Motor neuron (in vitro differentiated cells): Measurements from ENCODE around the gene WDR1. TPM values are rescaled to one million over a fixed set of nuclear protein-coding genes. Genes with fewer than 3 reads are reported as not detected.

Experiments used
- ATAC-seq, 8 experiments: fragments of 200-7000 bp; cut with Tn5 transposase; replicated peaks in 6 of 8; 2 replicates each; pipeline ENCODE4 v1.8.0; 2021; ENCODE audit warnings: mild to moderate bottlenecking in 8 of 8, moderate library complexity in 8 of 8
- H3K27ac ChIP-seq, 2 donors: fragments of 250-450 bp; sonication (Bioruptor Pico); 2 replicates each; pipeline ENCODE4 v1.9.0; 2021; ENCODE audit warnings: antibody characterized with exemption in 2 of 2, mild to moderate bottlenecking in 2 of 2, moderate library complexity in 1 of 2
- H3K4me1 ChIP-seq, 2 donors: fragments of 250-450 bp; sonication (Bioruptor Pico); replicated peaks in 1 of 2; 2 replicates each; pipeline ENCODE4 v1.6.1; 2021; ENCODE audit warnings: antibody characterized with exemption in 2 of 2, mild to moderate bottlenecking in 2 of 2, moderate library complexity in 1 of 2
- H3K4me3 ChIP-seq, 5 donors: fragments of 250-450 bp; sonication (Bioruptor Pico); 2 replicates each; pipeline ENCODE4 v1.9.0; 2021; ENCODE audit warnings: antibody characterized with exemption in 5 of 5, mild to moderate bottlenecking in 5 of 5, moderate library complexity in 4 of 5
- WGBS, 10 experiments: fragments of 450-650 bp; shearing (Covaris generic); methylation state at CpG; one replicate each; pipeline ENCODE4 v1.0.0; 2022; 5-methylcytosine and 5-hydroxymethylcytosine counted together
- in situ Hi-C, 9 experiments: fragments of 400-800 bp; cut with MboI; loops; one replicate each; pipeline ENCODE4 v1.15.0; 2021; ENCODE audit warnings: low sequenced_read_pairs in 9 of 9, low pct_unique_long_range_greater_than_20kb in 2 of 9; ENCODE audit not compliant: unreplicated experiment in 9 of 9
- total RNA-seq, 8 experiments: library from RNA; unstranded; fragments of 300-600 nt; gene quantifications; 2 replicates each; pipeline versions ENCODE4 v1.2.3 to v1.2.4, GENCODE V29; 2022

The WDR1 gene
- total RNA-seq, 8 experiments from 2014 or later: 28.8 to 164 (median 112) TPM

DNA sequence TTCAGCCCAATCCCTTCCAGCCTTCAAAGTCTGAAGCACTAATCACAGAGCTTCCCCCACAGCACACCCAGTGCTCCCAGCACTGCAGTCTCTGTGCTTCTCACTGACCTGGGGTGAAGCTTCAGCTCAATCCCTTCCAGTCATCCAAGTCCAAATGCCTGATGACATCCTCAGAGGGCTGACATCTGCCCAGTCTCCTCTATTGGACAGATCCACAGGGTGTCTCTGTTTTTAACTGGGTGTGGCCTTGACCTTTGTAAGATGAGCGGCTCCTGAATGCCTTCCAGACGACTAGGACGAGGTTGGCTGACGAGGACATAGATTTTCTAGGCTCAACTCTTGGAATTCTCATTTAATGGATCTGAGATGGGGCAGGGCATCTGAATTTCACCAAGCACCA lies 87.7 kb downstream of the WDR1 start:
- H3K27ac ChIP-seq: no peak overlapping the region
- 0 to 90% (median 78%) methylated on average over 2 to 4 of the region's 4 CpGs; no CpG with 5 or more reads in 5 of the 10 experiments for WGBS, 10 experiments
- no peak overlapping the region for H3K4me3 ChIP-seq
- ATAC-seq: peak in 3 of 8 experiments; percentile 13 to 71 (median 38)
- in situ Hi-C loops: no loop called here
- H3K4me1 ChIP-seq: peaks cover 39 to 40% of the 10 kb centered on the region in 2 donors

DNA sequence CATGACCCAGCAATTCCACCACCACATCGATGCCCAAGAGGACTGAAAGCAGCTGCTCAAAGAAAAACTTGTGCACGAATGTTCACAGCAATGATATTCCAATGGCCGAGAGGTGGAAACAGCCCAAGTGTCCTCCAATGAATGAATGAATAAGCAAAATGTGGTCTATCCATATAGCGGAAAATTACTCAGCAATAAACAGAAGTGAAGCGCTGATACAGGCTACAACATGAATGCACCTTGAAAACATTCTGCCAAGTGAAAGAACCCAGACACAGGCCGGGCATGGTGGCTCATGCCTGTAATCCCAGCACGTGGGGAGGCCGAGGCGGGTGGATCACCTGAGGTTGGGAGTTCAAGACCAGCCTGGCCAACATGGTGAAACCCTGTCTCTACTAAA lies 90.1 kb downstream of the WDR1 start:
- H3K4me1 ChIP-seq: peaks cover 15 to 16% of the 10 kb centered on the region in 2 donors
- no peak overlapping the region for H3K4me3 ChIP-seq
- 24 to 100% (median 88%) methylated on average over 3 to 9 of the region's 9 CpGs; no CpG with 5 or more reads in 1 of the 10 experiments for WGBS, 10 experiments
- in situ Hi-C loops: no loop called here
- ATAC-seq: no peak
- no peak overlapping the region for H3K27ac ChIP-seq

DNA sequence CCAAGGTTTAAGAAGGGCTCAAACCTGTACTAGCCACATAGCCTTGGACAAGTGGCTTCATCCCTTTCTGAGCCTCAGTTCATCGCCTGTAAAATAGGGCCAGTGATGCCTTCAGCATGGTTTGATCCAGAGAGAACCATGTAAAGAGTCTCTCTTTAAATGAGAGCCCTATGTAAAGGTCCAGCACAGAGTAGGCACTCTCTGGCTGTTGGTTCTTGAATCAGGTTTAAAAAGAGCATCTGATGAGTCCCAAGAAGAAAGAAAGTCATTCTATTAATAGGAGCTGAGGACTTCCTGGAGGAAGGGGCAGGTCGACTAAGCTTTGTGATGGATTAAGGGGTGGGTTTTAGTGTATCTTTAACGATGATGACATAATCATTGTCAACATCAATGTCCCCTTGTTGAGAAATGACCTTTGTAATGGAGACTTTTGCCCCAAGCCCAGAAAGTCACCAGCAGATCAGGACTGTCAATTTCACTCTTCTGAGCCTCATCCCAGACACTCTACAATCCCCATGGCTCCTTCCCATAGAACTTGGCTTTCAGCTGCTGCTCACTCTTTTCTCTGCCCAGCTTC lies 91.3 kb downstream of the WDR1 start:
- Histone ChIP-seq H3K4me3 (no peak overlapping the region), H3K4me1 (peaks cover 3 to 4% of the 10 kb centered on the region in 2 donors), H3K27ac (no peak overlapping the region)
- 59 to 100% (median 85%) methylated on average over 1 to 3 of the region's 3 CpGs; no CpG with 5 or more reads in 1 of the 10 experiments for WGBS, 10 experiments
- ATAC-seq: no peak
- in situ Hi-C loops: no loop called here

Other genes starting within 250 kb of the WDR1 start
- gene SLC2A9, start 95.3 kb downstream of the WDR1 start, total RNA-seq: 1 to 10 TPM in 4 of 8 experiments, under 1 TPM in 4; 0.21 to 4.4 (median 1.3) TPM